Head of caudate nucleus (tissue), 42 donors: ENCODE results near the gene CPTP.
"Not testable (repeated sequence)": the region's sequence is repeated elsewhere in the genome, so short reads cannot be mapped to it uniquely, and the experiment has no call there.

ENCODE experiments used
- DNase-seq, 42 donors: peaks; one replicate each; pipeline versions ENCODE4 v3.0.0 to v3.0.0-alpha.2; 2020 to 2021; ENCODE audit warnings: mixed read lengths in 7 of 42
- intact Hi-C: fragments of 100-400 bp; cut with DNase I; formaldehyde crosslinking; loops from one replicate; pipeline ENCODE4 v1.15.0; 2022

Gene CPTP

DNA sequence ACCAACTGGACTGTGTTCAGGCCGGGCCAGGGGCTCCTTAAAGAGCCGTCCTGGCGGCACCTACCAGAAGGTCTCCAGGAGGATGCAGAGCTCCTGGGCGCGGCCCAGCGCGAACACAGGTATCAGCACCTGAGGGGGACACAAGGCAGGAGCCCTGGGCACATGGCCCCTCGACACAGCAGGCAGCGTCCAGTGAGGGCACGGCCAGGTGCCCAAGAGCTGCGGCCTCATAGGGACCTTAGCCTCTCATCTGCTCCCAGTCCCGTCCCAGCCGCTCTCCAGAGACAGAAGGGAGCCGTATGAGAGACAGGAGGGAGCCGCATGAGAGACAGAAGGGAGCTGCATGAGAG lies 10.4 kb upstream of the CPTP start:
- intact Hi-C loops = no loop called here
- DNase-seq = no peak

GRCh38 chr1:1314678-1315335 lies 9.8 kb upstream of the CPTP start:
- intact Hi-C loops = no loop called here
- no peak for DNase-seq

- DNase-seq = no peak
- intact Hi-C loops = no loop called here
Observed at GRCh38 chr1:1315435-1315954, 9.1 kb upstream of the CPTP start.

DNA sequence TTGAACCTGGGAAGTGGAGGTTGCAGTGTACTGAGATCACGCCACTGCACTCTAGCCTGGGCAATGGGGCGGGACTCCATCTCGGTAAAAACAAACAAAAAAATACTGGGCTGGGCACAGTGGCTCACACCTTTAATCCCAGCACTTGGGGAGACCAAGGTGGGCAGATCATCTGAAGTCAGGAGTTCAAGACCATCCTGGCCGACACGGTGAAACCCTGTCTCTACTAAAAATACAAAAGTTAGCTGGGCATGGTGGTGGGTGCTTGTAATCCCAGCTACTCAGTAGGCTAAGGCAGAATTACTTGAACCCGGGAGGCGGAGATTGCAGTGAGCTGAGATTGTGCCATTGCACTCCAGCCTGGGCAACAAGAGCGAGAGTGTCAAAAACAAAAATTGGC lies 8.4 kb upstream of the CPTP start:
- intact Hi-C loops, DNase-seq: not testable (repeated sequence)

- intact Hi-C loops = no loop called here
- DNase-seq = no peak
Observed at GRCh38 chr1:1317420-1317819, 7.2 kb upstream of the CPTP start.

GRCh38 chr1:1318131-1318652 lies 6.4 kb upstream of the CPTP start:
- DNase-seq = peak in 35 of 42 donors; percentile 23 to 91 (median 66)
- intact Hi-C loops = no loop called here

DNA sequence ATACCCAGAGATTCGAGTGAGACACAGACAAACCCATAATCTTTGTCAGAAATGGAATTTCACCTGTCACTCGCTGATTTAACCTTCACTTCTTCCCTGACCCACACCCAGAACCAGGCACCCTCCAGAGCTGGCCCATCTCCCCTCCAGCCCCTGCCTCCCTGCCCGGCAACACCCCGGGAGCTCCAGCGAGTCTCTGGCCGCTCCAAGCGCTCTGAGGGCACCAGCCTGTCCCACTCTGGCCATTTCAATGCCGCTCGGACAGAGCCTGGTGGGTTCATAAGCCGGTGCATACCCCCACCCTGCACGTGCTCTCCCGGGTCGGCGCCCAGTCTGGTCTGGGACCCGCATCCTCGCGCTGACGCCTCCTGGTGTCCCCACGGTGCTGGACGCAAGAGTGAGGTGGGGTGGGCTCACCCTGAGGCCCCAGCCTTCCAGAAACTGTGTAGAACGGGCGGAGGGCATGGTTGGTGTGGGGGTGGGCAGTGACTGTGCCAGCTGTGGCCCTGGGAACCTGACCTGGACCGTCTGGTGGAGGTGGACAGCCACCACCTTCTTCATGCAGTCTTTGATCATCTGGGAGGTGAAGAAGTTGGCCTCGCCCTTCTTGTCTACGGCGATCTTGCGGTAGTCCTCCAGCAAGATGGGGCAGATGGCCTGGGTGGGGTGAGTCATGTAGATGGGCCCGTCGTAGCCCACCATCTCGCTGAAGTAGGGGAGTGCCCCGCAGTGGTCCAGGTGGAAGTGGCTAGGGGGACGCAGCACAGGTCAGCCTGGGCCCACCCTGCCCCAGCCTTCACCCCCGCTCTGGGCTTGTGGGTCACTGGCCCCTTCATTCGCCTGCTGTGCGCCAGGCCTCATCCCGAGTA lies 5.6 kb upstream of the CPTP start:
- intact Hi-C loops = no loop called here

DNA sequence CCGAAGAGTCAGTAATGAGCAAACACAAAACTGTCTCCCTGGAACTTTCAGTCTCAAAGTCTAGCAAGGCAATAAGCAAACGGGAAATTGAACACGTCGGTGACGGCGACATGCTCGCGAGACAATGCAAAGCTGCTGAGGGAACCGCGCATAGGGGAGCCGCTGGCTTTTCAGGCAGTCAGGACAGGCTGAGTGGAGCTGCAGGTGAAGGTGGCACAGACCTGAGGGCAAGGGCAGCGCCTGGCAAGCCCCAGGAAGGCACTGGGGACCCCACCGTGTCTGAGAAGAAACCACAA lies 5.0 kb upstream of the CPTP start:
- intact Hi-C loops = no loop called here
- no peak for DNase-seq

More for the DNA sequence above, 5.6 kb upstream of the CPTP start:
- DNase-seq = no peak

GRCh38 chr1:1320666-1321448 lies 3.7 kb upstream of the CPTP start:
- no peak for DNase-seq
- intact Hi-C loops = no loop called here

DNA sequence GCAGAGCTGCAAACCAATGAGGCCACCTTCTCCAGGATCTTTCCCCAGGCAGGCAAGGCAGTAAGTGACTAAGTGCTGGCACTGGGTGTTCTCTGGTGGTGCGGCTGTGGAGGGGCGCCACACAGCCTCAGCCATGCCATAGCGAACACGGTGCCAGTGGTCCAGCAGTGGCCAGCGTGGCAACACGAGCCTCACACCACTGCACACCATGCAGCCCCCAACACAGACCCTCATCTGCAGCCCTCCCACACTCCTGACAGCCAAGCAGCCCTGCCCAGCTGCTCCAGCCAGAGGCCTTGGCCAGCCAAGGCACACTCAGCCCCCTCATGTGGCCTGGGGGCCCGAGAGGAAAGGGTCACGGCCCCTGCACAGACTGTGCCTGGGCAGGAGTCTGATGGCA lies 3.1 kb upstream of the CPTP start:
- intact Hi-C loops = no loop called here
- no peak for DNase-seq

DNA sequence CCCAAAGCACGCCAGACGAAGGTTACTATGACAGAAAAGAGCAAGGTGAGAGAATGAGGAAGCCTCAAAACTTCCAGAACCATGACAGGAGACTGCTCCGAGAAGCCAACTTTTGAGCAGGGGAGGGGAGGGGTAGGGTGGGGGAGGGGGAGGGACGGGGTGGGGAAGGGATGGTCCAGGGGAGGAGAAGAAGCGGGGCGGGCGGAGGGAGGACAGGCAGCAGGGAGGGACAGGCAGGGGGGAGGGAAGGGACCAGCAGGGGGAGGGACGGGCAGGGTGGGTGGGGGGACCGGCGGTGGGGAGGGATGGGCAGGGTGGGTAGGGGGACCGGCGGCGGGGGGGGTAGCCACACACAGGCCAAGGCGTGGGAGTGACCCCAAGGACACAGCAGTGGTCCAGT lies 2.2 kb upstream of the CPTP start:
- intact Hi-C loops = no loop called here

GRCh38 chr1:1322952-1323351 lies 1.6 kb upstream of the CPTP start:
- intact Hi-C loops = no loop called here
- no peak for DNase-seq

More for the DNA sequence above, 2.2 kb upstream of the CPTP start:
- DNase-seq = no peak

GRCh38 chr1:1324084-1324523 lies 498 bp upstream of the CPTP start:
- no peak for DNase-seq
- intact Hi-C loops = no loop called here

GRCh38 chr1:1325288-1326074 lies 879 bp downstream of the CPTP start:
- DNase-seq = no peak
- intact Hi-C loops = no loop called here

- DNase-seq = no peak
- intact Hi-C loops = no loop called here
Observed at GRCh38 chr1:1326075-1326605, 1.5 kb downstream of the CPTP start.

DNA sequence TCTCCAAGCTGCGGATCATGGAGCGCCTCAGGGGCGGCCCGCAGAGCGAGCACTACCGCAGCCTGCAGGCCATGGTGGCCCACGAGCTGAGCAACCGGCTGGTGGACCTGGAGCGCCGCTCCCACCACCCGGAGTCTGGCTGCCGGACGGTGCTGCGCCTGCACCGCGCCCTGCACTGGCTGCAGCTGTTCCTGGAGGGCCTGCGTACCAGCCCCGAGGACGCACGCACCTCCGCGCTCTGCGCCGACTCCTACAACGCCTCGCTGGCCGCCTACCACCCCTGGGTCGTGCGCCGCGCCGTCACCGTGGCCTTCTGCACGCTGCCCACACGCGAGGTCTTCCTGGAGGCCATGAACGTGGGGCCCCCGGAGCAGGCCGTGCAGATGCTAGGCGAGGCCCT lies 2.7 kb downstream of the CPTP start:
- DNase-seq = no peak
- intact Hi-C loops = no loop called here

DNA sequence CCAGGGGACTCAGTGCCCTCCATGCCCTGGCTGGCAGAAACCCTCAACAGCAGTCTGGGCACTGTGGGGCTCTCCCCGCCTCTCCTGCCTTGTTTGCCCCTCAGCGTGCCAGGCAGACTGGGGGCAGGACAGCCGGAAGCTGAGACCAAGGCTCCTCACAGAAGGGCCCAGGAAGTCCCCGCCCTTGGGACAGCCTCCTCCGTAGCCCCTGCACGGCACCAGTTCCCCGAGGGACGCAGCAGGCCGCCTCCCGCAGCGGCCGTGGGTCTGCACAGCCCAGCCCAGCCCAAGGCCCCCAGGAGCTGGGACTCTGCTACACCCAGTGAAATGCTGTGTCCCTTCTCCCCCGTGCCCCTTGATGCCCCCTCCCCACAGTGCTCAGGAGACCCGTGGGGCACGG lies 3.7 kb downstream of the CPTP start:
- intact Hi-C loops = no loop called here
- no peak for DNase-seq

GRCh38 chr1:1329304-1330210 lies 5.0 kb downstream of the CPTP start:
- DNase-seq = no peak
- intact Hi-C loops = no loop called here
